A673 (cell line): Measurements from ENCODE around the gene TMEM163. TPM values are rescaled to one million over a fixed set of nuclear protein-coding genes. Genes with fewer than 3 reads are reported as not detected.
A peak's percentile ranks its signal among the peaks of the same experiment; 100 is the strongest.

Experiments
- Bru-seq: library from RNA; stranded (reverse); fragments of 400-500 nt; gene quantifications from one replicate; lab custom pipeline; 2021; lab: Mats Ljungman, UMichigan
- BruChase-seq, 2 experiments: library from RNA; stranded (reverse); fragments of 400-500 nt; gene quantifications; one replicate each; lab custom pipeline; 2021; lab: Mats Ljungman, UMichigan
- BruUV-seq: library from RNA; stranded (reverse); fragments of 400-500 nt; replicated peaks from 2 replicates; lab custom pipeline; 2021; lab: Mats Ljungman, UMichigan
- CTCF ChIA-PET: fragments of 300-600 bp; sonication (Branson Sonifier 250); formaldehyde crosslinking; loops from one replicate; lab custom pipeline; 2022; ENCODE audit warnings: antibody characterized with exemption; lab: Charles Lee
- POLR2A ChIA-PET: fragments of 300-600 bp; sonication (Branson Sonifier 250); formaldehyde crosslinking; loops from one replicate; lab custom pipeline; 2022; ENCODE audit warnings: antibody characterized with exemption; ENCODE audit not compliant: low non-redundant PET; lab: Charles Lee
- DNase-seq: peaks from one replicate; pipeline ENCODE4 v3.0.0-alpha.2; 2015; ENCODE audit warnings: low spot score
- H3K27ac ChIP-seq: fragments of 200-600 bp; sonication (generic); 2 replicates; pipeline ENCODE4 v1.5.1; 2016; ENCODE audit warnings: mixed run types, low read depth, mild to moderate bottlenecking, mixed read lengths, antibody characterized with exemption, low read length; ENCODE audit not compliant: poor library complexity, severe bottlenecking
- H3K27me3 ChIP-seq: fragments of 200-600 bp; sonication (generic); replicated peaks from 2 replicates; pipeline ENCODE4 v1.6.1; 2017; ENCODE audit warnings: mixed run types, low read depth, mild to moderate bottlenecking, mixed read lengths, antibody characterized with exemption, low read length; ENCODE audit not compliant: insufficient read depth, poor library complexity
- H3K36me3 ChIP-seq: fragments of 200-600 bp; sonication (generic); 2 replicates; pipeline ENCODE4 v1.6.1; 2016; ENCODE audit warnings: mixed run types, mild to moderate bottlenecking, mixed read lengths, antibody characterized with exemption, low read length; ENCODE audit not compliant: insufficient read depth, poor library complexity, severe bottlenecking
- H3K4me1 ChIP-seq: fragments of 200-600 bp; sonication (generic); 2 replicates; pipeline ENCODE4 v1.6.1; 2017; ENCODE audit warnings: mixed run types, mild to moderate bottlenecking, mixed read lengths, antibody characterized with exemption, low read length; ENCODE audit not compliant: insufficient read depth, poor library complexity, severe bottlenecking
- H3K4me3 ChIP-seq: fragments of 200-600 bp; sonication (generic); 2 replicates; pipeline ENCODE4 v1.5.1; 2016; ENCODE audit warnings: low read depth, mixed run types, mild to moderate bottlenecking, mixed read lengths, low read length; ENCODE audit not compliant: poor library complexity, severe bottlenecking
- H3K9me3 ChIP-seq: fragments of 200-600 bp; sonication (generic); 2 replicates; pipeline ENCODE4 v1.6.1; 2016; ENCODE audit warnings: mixed run types, low read depth, mild to moderate bottlenecking, mixed read lengths, antibody characterized with exemption, low read length; ENCODE audit not compliant: poor library complexity, severe bottlenecking
- EZH2 ChIP-seq: fragments of 200-600 bp; sonication (generic); IDR thresholded peaks from 2 replicates; pipeline ENCODE4 v1.6.1; 2017; ENCODE audit warnings: borderline replicate concordance, low read depth, mild to moderate bottlenecking, mixed read lengths, antibody characterized with exemption, low read length; ENCODE audit not compliant: poor library complexity, severe bottlenecking
- intact Hi-C: fragments of 100-400 bp; cut with micrococcal nuclease; formaldehyde crosslinking; loops from one replicate; pipeline ENCODE4 v1.10.0; 2022; ENCODE audit not compliant: unreplicated experiment
- long read RNA-seq: library from polyadenylated mRNA; stranded (forward); transcript quantifications from one replicate; pipeline ENCODE4 v2.0.0, GENCODE V29; 2022
- total RNA-seq: library from RNA; stranded (reverse); gene quantifications from 2 replicates; pipeline ENCODE4 v1.2.3, GENCODE V29; 2021
- TF ChIP-seq, protein P1 (sequence below): fragments of 300-800, 200-600 bp; sonication (generic); conservative IDR thresholded peaks from 2 replicates; pipeline ENCODE4 v1.5.1; 2017; ENCODE audit warnings: low read depth, mild to moderate bottlenecking, antibody characterized with exemption, low read length, moderate library complexity, mixed read lengths

The TMEM163 gene
- total RNA-seq (not detected in 2 replicates), Bru-seq, nascent RNA (percentile 5 among the genes with signal in this experiment), BruChase-seq, experiment 1, labeled RNA remaining after a 2-hour chase (percentile 4 among the genes with signal in this experiment), BruChase-seq, experiment 2, labeled RNA remaining after a 6-hour chase (percentile 5 among the genes with signal in this experiment)
- long read RNA-seq: 0 reads

DNA sequence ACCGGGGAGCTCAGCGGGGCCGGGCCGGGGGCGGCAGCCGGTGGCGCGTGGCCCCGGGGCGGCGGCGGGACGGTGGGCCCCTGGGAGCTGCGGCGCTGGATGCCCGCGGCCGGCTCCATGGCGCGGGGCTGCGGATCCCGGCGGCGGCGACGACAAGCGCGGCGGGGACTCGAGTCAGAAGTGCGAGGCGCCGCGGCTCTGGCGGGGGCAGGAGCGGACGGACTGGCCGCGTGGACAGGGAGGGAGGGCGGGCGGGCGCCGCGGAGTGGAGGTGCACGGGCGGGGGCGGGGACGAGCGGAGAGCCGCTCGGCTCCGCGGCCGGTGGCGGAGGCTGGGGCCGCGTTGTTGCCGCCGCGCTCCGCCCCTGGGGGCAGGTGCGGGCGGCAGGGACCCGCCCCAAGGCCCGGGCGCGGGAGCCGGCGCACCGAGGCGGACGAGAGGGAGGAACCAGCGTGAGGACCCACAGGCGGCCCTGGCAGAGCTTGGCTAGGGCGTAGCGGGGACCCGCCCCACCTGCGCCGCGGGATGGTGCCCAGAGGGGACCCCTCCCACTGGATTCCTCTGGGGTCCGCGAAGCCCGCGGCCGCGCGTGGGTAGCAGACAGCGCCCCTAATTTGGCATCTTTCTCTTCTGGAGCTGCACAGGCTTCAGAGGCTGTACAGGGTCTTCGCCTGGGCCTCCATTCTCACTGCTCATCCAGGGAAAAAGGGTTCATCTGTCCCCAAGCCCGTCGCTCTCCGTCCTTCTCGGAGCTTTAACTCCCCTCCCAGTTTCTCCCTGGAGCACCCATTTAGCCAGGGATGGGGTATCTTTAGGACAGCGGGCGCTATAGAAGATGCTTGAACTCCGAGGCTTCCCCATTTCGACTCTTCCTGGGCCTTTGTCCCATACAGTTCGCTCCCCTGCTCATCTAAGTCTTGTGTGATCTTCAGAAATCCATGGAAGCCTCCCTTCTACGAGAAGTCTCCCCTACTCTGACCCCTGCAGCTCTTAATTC lies at the start of gene TMEM163:
Gene TMEM163, minus strand, starts transcription at position 184 of the 998 bp plus-strand sequence.
- H3K4me1 ChIP-seq: no peaks in the 10 kb centered on the region
- DNase-seq: no peak
- H3K4me3 ChIP-seq: no peak within 1 kb of the TSS
- H3K36me3 ChIP-seq: no peaks in the 10 kb centered on the region
- no peaks in the 10 kb centered on the region for H3K9me3 ChIP-seq
- H3K27me3 ChIP-seq: peaks cover 85% of the 10 kb centered on the region
- TF ChIP-seq, protein P1, sequence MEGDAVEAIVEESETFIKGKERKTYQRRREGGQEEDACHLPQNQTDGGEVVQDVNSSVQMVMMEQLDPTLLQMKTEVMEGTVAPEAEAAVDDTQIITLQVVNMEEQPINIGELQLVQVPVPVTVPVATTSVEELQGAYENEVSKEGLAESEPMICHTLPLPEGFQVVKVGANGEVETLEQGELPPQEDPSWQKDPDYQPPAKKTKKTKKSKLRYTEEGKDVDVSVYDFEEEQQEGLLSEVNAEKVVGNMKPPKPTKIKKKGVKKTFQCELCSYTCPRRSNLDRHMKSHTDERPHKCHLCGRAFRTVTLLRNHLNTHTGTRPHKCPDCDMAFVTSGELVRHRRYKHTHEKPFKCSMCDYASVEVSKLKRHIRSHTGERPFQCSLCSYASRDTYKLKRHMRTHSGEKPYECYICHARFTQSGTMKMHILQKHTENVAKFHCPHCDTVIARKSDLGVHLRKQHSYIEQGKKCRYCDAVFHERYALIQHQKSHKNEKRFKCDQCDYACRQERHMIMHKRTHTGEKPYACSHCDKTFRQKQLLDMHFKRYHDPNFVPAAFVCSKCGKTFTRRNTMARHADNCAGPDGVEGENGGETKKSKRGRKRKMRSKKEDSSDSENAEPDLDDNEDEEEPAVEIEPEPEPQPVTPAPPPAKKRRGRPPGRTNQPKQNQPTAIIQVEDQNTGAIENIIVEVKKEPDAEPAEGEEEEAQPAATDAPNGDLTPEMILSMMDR: no peak
- peak; percentile 71 for TF ChIP-seq EZH2
- ChIA-PET POLR2A (no interaction called here), CTCF (no interaction called here)
- H3K27ac ChIP-seq: no peak within 1 kb of the TSS
- BruUV-seq: no TSS peak
- intact Hi-C loops: no loop called here

DNA sequence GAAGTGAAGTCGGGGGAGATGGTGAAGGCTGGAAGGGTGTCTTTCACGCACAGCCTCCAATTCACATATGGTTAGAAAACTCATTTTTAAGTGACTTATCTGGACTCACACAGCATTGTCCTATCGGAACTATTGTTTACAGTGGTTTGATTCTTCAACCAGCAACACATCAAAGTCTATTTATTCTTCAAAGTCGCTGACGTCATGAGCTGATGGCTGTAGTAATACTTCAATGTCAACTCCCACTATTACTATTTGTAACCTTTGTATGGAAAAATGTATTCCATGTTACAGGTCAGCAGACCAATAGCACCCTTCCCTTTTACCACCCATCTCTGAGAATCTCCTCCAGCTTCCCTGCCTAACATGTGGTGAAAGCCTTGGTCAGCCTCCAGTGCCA lies 47.8 kb upstream of the TMEM163 start:
- no TSS peak for BruUV-seq
- ChIA-PET POLR2A (no interaction called here), CTCF (no interaction called here)
- no peak for DNase-seq
- H3K36me3 ChIP-seq: no peaks in the 10 kb centered on the region
- TF ChIP-seq, protein P1: no peak
- no peak for TF ChIP-seq EZH2
- H3K4me1 ChIP-seq: no peaks in the 10 kb centered on the region
- no peak overlapping the region for H3K27ac ChIP-seq
- H3K4me3 ChIP-seq: no peak overlapping the region
- H3K9me3 ChIP-seq: no peaks in the 10 kb centered on the region
- peaks cover under 1% of the 10 kb centered on the region for H3K27me3 ChIP-seq
- intact Hi-C loops: no loop called here

DNA sequence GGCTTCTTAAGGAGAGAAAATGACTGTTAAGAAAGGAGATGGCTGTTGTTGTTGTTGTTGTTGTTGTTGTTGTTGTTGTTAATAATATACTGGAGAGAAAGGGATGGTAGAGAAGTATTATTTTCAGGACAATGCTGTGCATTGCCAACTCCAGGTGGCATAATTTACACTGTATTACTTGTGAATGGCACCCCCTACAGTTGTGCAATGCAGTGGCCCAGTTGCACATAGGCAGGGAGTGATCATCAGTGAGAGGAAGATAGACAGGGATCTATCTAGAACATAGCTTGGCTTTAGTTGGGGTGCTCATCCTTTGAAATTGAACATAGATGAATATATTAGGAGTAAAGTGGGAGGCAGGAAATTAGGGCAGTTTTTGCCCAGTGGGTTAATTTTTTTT lies 47.2 kb upstream of the TMEM163 start:
- no peaks in the 10 kb centered on the region for H3K4me1 ChIP-seq
- intact Hi-C loops: no loop called here
- H3K9me3 ChIP-seq: no peaks in the 10 kb centered on the region
- BruUV-seq: no TSS peak
- no peak for DNase-seq
- TF ChIP-seq, protein P1: no peak
- TF ChIP-seq EZH2: no peak
- H3K4me3 ChIP-seq: no peak overlapping the region
- CTCF ChIA-PET: no interaction called here
- no peaks in the 10 kb centered on the region for H3K36me3 ChIP-seq
- POLR2A ChIA-PET: no interaction called here
- H3K27ac ChIP-seq: no peak overlapping the region
- peaks cover 3% of the 10 kb centered on the region for H3K27me3 ChIP-seq
